ENCODE results near the gene CDKAL1. TPM values are rescaled to one million over a fixed set of nuclear protein-coding genes. Genes with fewer than 3 reads are reported as not detected.

Gene CDKAL1
- total and polyA plus RNA-seq, 10 of the 15 experiments (the other 5 are each of a cell fraction or from before 2014, with no cell fraction given): 10.7 to 26.9 (median 17.3) TPM

DNA sequence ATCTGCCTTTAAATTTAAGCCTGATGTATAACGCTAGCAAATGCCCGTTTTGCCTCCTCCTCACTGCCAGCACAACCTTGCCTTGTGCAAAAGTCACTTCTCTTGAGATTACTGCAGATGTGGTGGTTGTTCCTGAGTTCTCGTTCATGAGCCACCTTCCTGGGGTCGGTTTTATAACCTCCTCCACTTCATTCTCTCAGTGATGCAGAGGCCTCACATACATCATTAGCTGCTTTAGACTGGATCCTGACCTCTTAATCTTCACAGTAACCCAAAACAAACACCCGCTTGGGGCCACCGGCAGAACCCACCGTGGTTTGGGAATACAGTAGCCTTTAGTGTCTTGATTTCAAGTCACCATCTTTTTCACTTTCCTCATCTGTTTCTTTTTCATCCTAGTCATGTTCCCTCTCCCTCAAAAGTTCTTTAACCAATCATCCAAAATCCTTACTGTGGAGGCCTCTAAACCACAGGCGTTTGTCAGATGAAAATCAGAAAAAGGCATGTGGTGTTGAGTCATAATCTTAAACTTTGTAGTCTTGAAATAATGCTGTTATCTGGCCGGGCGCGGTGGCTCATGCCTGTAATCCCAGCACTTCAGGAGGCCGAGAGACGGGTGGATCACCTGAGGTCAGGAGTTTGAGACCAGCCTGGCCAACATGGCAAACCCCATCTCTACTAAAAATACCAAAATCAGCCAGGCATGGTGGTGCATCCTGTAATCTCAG is 629.0 kb downstream of the CDKAL1 start:
- ChIA-PET POLR2A (no interaction called here), CTCF (interaction anchor here (1.4 kb wide), 1 partner anchor 15 kb away, joined by 3 read pairs; no protein-coding TSS in a partner anchor), RAD21 (ENCODE audit: unreplicated experiment) (interaction anchor here (0.9 to 1.9 kb wide), 3 partner anchors 17 to 28 kb away, joined by 3 to 11 read pairs (median 5); no protein-coding TSS in a partner anchor), SMC1A (ENCODE audit: uncharacterized antibody, unreplicated experiment) (interaction anchor here (0.7 to 4.3 kb wide), 13 partner anchors 12 to 599 kb away, joined by 3 to 26 read pairs (median 5); no protein-coding TSS in a partner anchor)
- WGBS (ENCODE audit: insufficient coverage, insufficient replicate concordance, low lambda C conversion rate, missing lambda C conversion rate): 98% methylated on average over 13 of the region's 13 CpGs
- H2AFZ ChIP-seq (ENCODE audit: control insufficient read depth, low read depth, low read length): no peak overlapping the region
- no peaks in the 10 kb centered on the region for H4K20me1 ChIP-seq (ENCODE audit: control insufficient read depth, insufficient read depth)
- H3K4me2 ChIP-seq (ENCODE audit: control insufficient read depth, insufficient read depth): no peak overlapping the region
- H3K27ac ChIP-seq (ENCODE audit: control insufficient read depth, insufficient read depth): no peak overlapping the region
- no peaks in the 10 kb centered on the region for H3K79me2 ChIP-seq (ENCODE audit: control insufficient read depth, insufficient read depth, low read length)
- no peak overlapping the region for H3K4me3 ChIP-seq
- no TSS peak for BruUV-seq (replicated peaks)
- TF ChIP-seq, protein P1, sequence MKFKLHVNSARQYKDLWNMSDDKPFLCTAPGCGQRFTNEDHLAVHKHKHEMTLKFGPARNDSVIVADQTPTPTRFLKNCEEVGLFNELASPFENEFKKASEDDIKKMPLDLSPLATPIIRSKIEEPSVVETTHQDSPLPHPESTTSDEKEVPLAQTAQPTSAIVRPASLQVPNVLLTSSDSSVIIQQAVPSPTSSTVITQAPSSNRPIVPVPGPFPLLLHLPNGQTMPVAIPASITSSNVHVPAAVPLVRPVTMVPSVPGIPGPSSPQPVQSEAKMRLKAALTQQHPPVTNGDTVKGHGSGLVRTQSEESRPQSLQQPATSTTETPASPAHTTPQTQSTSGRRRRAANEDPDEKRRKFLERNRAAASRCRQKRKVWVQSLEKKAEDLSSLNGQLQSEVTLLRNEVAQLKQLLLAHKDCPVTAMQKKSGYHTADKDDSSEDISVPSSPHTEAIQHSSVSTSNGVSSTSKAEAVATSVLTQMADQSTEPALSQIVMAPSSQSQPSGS (IDR thresholded peaks at IDR 0.05; ENCODE audit: low read length): no peak
- TF ChIP-seq PAX8 (IDR thresholded peaks at IDR 0.05): no peak
- TF ChIP-seq ASH2L (IDR thresholded peaks at IDR 0.05; ENCODE audit: borderline replicate concordance, low read depth): no peak
- no peak for TF ChIP-seq MYC (IDR thresholded peaks at IDR 0.05; ENCODE audit: insufficient read depth, insufficient read length, insufficient replicate concordance, low read length, severe bottlenecking)
- TF ChIP-seq HDAC6 (IDR thresholded peaks at IDR 0.05; ENCODE audit: unreplicated experiment): no peak
- TF ChIP-seq NR2F1 (conservative IDR thresholded peaks at IDR 0.05): no peak
- no peak for TF ChIP-seq SREBF1 (IDR thresholded peaks at IDR 0.05; ENCODE audit: low read length)
- TF ChIP-seq POU2F2 (IDR thresholded peaks at IDR 0.05; ENCODE audit: borderline replicate concordance, low read depth, low read length): no peak
- TF ChIP-seq CBX3 (IDR thresholded peaks at IDR 0.05; ENCODE audit: borderline replicate concordance, low read depth): no peak
- no peak for TF ChIP-seq EP300 (IDR thresholded peaks at IDR 0.05; ENCODE audit: borderline replicate concordance in 1 of 2, control insufficient read depth in 1 of 2, low read depth in 2 of 2, low read length in 2 of 2)
- TF ChIP-seq EED (IDR thresholded peaks at IDR 0.05; ENCODE audit: low read depth): no peak
- no peak for TF ChIP-seq IKZF2 (IDR thresholded peaks at IDR 0.05)
- no peak for TF ChIP-seq BRCA1 (IDR thresholded peaks at IDR 0.05; ENCODE audit: low read depth, low read length)
- TF ChIP-seq TCF12 (IDR thresholded peaks at IDR 0.05; ENCODE audit: low read depth, low read length): no peak
- TF ChIP-seq, protein P2, sequence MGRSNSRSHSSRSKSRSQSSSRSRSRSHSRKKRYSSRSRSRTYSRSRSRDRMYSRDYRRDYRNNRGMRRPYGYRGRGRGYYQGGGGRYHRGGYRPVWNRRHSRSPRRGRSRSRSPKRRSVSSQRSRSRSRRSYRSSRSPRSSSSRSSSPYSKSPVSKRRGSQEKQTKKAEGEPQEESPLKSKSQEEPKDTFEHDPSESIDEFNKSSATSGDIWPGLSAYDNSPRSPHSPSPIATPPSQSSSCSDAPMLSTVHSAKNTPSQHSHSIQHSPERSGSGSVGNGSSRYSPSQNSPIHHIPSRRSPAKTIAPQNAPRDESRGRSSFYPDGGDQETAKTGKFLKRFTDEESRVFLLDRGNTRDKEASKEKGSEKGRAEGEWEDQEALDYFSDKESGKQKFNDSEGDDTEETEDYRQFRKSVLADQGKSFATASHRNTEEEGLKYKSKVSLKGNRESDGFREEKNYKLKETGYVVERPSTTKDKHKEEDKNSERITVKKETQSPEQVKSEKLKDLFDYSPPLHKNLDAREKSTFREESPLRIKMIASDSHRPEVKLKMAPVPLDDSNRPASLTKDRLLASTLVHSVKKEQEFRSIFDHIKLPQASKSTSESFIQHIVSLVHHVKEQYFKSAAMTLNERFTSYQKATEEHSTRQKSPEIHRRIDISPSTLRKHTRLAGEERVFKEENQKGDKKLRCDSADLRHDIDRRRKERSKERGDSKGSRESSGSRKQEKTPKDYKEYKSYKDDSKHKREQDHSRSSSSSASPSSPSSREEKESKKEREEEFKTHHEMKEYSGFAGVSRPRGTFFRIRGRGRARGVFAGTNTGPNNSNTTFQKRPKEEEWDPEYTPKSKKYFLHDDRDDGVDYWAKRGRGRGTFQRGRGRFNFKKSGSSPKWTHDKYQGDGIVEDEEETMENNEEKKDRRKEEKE (IDR thresholded peaks at IDR 0.05): no peak
- TF ChIP-seq HDAC2 (IDR thresholded peaks at IDR 0.05): no peak
- TF ChIP-seq ZNF217 (IDR thresholded peaks at IDR 0.05): no peak
- TF ChIP-seq CHD2 (IDR thresholded peaks at IDR 0.05; ENCODE audit: borderline replicate concordance, low read depth, low read length): no peak
- DNase-seq (ENCODE audit: low read depth, low spot score) (no peak), ATAC-seq (no peak), FAIRE-seq (no peak)
- peaks cover 12% of the 10 kb centered on the region for H3K4me1 ChIP-seq (ENCODE audit: control insufficient read depth, insufficient read depth, low read length)
- H3K9ac ChIP-seq (ENCODE audit: control insufficient read depth, insufficient read depth, low read length): no peak overlapping the region
- no peaks in the 10 kb centered on the region; the same call in 1 of the 3 replicates for H3K9me3 ChIP-seq (replicated peaks; ENCODE audit: control insufficient read depth, insufficient read depth, low read length)
- H3K27me3 ChIP-seq (replicated peaks in 1 of 2; ENCODE audit: control insufficient read depth in 2 of 2, insufficient read depth in 2 of 2, low read length in 1 of 2): no peaks in the 10 kb centered on the region
- in situ Hi-C loops (cut with MboI): no loop called here
- no peaks in the 10 kb centered on the region for H3K36me3 ChIP-seq (ENCODE audit: control insufficient read depth in 2 of 2, insufficient read depth in 2 of 2, low read length in 1 of 2)
- intact Hi-C loops (cut with micrococcal nuclease; ENCODE audit: unreplicated experiment): no loop called here
